ENCODE measurements around the gene ZNF710.

The ZNF710 gene

DNA sequence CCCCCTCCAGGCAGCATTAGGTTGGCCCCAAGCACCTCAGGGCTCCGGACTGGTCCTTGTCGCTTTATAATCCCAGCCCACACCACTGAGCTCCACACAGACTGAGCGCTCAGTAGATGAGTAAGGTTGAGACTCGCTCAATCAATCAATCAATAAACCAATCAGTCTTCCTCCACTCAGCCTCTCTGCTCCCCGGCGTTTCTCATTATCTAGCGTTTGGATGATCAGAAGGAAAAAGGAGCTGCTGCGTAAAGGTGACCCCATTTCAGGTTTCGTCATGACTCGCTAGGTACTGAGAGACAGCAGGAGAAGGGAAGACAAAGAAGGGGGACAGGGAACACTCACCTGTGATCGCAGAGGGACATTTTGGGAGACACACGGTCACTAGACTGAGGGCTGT lies 41.2 kb downstream of the ZNF710 start:
- no peak for DNase-seq

DNA sequence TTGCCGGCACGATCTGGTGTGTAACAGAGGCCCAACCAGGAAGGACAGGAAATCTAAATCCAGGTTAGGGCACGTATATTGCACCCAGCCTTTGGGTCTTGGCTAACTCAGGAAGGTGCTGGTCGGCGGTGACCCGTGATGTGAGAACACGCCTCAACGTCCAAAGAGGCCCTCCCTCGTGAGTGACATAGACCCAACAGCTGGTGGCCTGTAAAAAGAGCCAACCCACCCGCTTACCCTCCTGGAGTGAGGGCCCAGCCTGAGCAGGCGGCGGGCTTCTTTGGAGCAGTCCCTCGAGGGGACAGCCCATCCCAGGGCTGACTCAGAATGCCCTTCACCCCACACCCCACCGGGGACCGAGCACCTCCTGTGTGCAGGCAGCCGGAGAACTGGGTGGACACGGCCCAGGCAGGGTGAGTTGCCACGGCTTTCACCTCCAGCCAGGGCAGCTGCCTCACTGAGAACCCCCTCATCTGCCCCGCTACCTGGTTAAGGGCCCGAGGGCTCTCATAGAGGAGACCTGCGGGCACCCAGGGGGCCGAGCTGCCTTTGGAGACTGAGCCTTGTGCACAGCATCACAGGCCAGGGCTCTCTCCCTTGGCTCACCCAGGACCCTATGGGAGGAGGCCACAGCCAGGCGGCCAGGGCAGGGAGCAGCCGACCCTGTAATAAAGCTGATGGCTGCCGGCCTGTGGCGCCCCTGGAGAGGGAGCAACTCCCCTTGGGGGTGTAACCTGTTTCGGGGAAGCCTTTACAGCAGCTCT lies 41.8 kb downstream of the ZNF710 start:
- no peak for DNase-seq

DNA sequence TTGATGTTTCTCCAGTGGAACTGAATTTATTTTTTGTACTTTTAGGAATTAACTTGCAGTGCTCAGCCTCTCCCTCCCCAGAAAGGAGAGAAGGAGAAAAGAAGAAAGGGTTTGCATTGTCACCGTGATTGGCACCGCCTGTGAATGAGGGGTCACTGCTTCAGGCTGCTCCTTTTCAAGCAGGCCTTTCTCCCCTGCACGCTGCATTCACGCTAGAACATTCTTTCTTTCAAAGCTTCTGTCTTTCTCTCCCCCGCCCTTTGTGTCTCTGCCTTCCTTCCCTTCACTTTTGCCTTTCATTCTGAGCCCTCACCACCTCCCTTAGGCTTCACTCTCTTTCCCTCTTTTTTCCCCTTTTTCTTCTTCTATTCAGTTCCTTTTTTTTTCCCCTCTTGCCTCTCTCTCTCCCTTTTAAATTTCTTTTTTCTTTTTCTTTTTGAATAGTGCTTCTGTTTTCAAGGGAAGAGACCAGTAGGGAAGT lies 42.4 kb downstream of the ZNF710 start:
- DNase-seq: no peak

DNA sequence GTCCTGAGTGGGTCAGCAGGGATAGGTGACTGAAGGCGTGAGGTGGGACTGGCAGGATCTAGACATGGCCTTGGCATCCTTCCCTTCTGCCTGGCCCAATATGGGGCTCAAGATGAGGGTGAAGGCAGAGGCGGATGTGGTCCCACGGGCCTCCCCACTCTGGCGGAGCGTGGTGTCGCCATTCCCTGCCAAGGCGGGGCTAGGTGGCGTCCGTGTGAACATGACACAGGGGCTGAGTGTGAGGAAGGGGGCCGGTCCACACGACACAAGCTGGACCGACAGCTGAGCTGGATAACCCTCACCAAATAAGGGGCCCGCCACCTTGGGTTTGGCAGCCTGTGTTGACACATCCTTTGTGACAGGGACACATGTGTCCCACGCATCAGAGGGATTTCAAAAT lies 43.1 kb downstream of the ZNF710 start:
- no peak for DNase-seq

DNA sequence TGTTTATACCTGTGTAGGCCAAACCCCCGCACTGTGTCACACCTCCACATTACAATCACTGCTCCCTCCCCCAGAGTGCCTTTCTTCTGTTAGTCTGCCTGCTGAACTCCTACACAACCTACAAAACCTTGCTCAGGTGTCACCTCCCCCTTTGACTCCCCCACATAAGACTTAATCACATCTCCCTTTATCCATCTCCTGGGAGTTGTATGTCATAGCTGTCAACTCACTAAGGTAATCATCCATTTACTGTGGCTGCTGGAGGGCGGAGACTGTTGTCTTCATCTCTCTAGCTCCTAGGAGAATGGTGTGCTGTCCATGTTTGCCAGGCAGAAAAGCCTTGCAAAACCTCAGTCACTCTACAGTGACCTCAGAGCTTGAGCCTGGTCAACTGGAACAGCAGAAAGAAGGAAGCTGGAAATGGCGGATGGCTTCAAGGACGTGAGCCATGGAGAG lies 43.8 kb downstream of the ZNF710 start:
- no peak for DNase-seq

GRCh38 chr15:90046289-90046688 lies 45.2 kb downstream of the ZNF710 start:
- no peak for DNase-seq

DNA sequence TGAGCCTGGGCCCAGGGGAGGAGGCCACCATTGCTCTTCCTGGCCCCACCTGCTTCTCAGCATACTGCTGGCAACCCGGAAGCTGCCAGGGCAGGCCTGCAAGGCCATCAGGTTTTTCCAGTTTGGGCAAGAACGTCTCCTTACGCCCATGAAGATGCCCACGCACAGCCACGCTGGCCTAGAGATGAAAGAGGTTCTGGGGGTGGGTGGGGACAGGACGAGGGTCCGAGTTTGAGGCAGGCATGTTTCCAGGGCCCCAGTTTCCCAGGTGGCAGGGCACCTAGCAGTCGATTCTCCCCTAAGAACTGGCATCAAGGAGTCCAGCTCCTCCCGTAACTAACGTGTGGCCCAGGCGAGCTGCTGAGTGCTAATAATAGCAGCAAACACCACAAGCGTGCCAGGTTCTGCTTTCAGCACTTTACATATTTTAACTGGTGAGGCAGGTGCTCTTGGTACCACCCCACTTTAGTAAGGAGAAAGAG lies 45.8 kb downstream of the ZNF710 start:
- DNase-seq: no peak

DNA sequence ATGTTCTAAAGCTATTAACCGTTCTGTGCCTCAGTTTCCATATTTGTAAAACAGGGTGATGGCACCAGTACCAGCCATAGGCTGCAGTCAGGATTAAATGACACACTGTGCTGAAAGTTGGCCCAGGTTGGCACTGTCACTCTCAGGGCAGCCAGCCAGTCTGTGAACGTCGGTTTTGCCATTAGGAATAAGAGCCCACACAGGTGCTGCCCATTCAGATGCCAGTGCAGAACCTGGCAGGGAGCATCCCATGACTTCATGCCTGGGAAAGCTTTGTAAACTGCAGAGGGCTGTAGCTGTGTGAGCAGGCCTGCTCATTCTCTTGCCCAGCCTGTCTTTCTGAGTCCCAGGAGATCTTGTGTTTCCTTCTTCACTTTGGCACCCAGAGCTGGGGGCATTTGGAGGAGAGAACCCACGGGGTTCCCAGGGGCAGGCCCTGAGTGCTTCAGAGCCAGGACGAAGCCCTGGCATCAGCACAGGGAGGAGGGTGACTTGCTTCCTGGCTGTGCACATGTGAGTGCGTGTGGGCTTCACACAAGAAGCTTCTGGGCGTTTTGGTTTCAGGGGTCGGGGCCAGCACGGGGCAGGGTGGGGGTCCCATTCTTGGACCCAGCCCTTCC lies 46.9 kb downstream of the ZNF710 start:
- no peak for DNase-seq

- DNase-seq: no peak
Observed at GRCh38 chr15:90049030-90049429, 47.9 kb downstream of the ZNF710 start.

GRCh38 chr15:90049666-90050604 lies 48.8 kb downstream of the ZNF710 start:
- no peak for DNase-seq

- no peak for DNase-seq
Observed at GRCh38 chr15:90051874-90052273, 50.8 kb downstream of the ZNF710 start.

GRCh38 chr15:90053685-90054466 lies 52.8 kb downstream of the ZNF710 start:
- DNase-seq: no peak

- DNase-seq: no peak
Observed at GRCh38 chr15:90054618-90055097, 53.5 kb downstream of the ZNF710 start.

DNA sequence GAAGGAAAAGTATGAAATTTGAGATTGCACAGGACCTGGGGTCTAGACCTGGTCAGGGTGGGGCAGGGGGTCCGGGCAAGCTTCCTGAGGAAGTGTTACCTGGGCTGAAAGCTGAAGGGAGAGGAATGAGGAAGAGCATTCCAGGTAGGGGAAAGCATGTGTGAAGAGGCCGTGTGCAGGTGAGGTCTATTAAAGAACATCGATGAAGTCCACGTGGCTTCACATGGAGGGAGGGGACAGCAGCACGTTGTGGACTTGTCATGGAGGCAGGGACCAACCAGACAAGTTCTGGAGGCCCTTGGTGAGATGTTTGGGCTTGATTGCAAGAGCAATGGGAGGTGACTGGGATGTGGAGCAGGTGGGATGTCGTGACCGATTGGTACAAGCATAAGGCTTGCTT lies 54.1 kb downstream of the ZNF710 start:
- DNase-seq: no peak

- DNase-seq: no peak
Observed at GRCh38 chr15:90056529-90056928, 55.4 kb downstream of the ZNF710 start.

- no peak for DNase-seq
Observed at GRCh38 chr15:90058308-90058707, 57.2 kb downstream of the ZNF710 start.

- DNase-seq: no peak
Observed at GRCh38 chr15:90058775-90059174, 57.7 kb downstream of the ZNF710 start.

DNA sequence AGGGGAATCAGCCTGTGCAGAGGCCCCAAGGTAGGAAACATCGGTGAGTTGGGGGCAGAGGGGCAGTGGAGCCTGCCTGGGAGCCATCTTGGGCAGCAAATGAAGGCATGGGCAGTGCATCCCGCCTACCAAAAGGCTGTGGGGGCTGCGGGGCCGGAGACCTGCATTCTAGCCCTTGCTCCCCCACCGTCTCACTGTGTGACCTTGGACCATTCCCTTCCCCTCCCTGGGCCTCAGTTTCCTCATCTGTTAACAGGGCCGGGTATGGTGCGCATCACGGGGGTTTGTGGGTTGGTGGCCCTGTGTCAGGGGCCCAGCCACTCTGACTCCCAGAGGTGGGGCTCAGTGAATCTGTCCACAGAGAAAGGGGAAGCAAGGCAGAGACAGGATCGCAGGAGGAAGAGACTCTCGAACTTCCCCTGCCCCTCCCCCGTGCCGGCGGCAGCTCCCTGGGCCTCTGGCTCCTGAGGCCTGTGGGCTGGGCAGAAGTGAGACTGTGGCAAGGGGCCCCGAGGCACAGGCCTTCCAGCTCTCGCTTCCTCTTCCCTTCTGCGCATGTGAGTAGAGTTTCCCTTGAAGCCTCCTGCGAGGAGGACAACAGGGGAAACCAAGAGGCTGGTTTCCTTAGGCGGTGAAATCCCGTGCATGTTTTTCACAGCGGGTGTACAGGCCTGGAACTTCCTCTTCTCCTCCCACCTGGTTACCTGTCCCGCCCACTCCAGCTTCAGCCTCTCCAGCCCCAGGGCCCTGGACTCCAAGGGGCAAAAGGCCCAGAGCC lies 58.3 kb downstream of the ZNF710 start:
- DNase-seq: no peak

GRCh38 chr15:90060797-90061196 lies 59.7 kb downstream of the ZNF710 start:
- no peak for DNase-seq

DNA sequence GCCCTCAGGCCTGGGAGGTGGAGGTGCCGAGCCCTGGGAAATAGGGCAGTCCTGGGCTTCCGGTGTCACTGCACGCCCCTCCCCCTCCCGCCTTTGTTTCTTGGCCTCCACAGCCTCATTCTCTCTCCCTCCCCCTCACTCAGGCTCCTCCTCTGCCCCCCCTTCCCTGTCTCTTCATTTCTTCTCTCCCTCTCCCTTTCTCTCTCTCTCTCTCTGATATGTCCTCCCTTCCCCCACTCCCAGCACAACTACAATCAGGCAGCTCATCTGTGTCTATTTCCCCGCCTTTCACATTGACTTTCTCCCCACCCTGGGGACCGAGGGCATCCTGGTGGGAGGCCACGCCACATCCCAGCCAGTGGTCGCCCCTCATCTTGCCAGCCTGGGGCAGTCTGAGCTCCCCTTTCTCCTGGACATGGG lies 60.9 kb downstream of the ZNF710 start:
- no peak for DNase-seq

- no peak for DNase-seq
Observed at GRCh38 chr15:90062462-90062932, 61.4 kb downstream of the ZNF710 start.

All from NCI-H524 (cell line).